GM19238 (cell line): Measurements from ENCODE around the gene NAA38.

Experiments used
- DNase-seq: peaks from one replicate; pipeline ENCODE4 v3.0.0; 2011; ENCODE audit warnings: low spot score; ENCODE audit not compliant: insufficient read length

NAA38 gene

DNA sequence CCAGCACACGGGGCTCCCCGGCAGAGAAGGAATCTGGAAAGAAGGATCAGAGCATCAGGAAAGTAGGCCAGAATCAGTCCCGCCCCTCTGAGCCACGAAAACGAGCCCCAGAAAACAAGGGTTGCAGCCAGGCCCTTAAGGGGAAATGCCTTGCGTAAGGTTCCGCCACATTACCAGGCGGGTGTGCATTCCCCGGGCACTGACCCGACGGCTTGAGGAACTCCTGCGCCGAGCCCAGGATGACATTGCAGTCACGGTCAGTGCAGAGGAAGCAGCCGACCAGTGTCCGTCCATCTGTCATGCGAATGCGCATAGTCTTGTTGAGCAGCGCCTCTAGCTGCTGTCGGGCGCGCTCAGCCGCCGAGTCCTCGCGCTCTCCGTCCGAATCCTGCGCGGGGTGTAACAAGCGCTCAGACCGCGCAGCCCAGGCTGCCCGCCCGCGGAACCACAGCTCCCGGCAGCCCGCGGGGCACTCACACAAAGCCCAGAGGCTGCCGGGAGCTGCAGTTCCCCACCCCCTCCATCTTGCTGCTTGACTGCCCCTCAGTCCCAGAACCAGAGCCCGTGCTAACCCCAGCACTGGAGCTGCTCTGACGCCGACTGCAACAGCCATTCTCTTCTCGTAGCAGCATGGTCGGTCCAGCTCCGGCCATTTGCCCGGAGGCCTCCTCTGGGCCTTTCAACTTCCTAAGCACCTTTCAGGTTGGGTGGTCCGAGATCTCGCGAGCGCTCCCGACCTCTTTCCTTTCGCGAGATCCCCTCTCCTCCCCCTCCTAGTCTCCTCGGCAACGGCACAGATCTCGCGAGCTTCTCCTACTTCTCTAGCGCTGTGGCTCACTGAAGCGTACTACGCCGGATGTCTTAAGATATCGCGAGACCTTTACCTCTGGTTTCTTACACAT, at the start of gene NAA38:
NAA38 (minus strand) TSS at position 749 of the 902 bp plus-strand sequence; CDS start at position 653, 96 bp downstream.
- peak; percentile 94 for DNase-seq

GRCh38 chr17:7903154-7904103, 46.1 kb upstream of the NAA38 start:
- no peak for DNase-seq

DNA sequence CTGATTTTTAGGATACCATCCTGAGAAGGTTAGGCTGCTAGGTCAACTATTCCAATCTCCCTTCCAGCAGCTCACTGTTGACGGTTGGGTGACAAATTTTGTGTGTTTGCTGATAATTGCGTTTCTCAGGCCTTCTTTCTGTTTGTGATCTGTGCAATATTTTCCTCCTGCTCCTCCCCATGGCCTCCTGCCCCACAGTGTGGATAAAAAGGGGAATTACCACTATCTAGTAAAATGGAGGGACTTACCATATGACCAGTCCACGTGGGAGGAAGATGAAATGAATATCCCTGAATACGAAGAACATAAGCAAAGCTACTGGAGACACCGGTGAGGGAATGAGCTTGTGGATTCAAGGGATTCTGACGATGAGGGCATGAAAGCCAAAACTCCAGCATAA, 40.4 kb upstream of the NAA38 start:
- no peak for DNase-seq

- DNase-seq: no peak
Observed at GRCh38 chr17:7897090-7897489, 39.7 kb upstream of the NAA38 start.

DNA sequence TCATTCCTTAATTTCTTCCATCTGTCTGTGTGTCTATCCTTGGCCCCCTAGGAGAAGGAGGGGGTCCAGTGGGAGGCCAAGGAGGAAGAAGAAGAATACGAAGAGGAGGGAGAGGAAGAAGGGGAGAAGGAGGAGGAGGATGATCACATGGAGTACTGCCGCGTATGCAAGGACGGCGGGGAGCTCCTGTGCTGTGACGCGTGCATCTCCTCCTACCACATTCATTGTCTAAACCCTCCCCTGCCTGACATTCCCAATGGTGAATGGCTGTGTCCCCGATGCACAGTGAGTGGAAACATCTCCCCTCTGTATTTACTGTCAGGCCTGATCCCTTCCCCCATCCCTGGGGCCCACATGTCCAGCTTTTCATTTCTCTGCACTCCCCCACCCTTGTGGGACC, 37.5 kb upstream of the NAA38 start:
- no peak for DNase-seq

- DNase-seq: no peak
Observed at GRCh38 chr17:7894226-7894625, 36.9 kb upstream of the NAA38 start.

- DNase-seq: no peak
Observed at GRCh38 chr17:7893187-7893880, 36.0 kb upstream of the NAA38 start.

GRCh38 chr17:7889166-7889955, 32.0 kb upstream of the NAA38 start:
- DNase-seq: no peak

- no peak for DNase-seq
Observed at GRCh38 chr17:7888184-7888920, 31.0 kb upstream of the NAA38 start, which contains the start of gene CHD3. Gene CHD3, plus strand, starts transcription at chr17:7888789. Its CDS starts 212 bp downstream, at chr17:7889001.

GRCh38 chr17:7887482-7888183, 30.3 kb upstream of the NAA38 start:
- peak; percentile 68 for DNase-seq

- DNase-seq: no peak
Observed at GRCh38 chr17:7887038-7887481, 29.7 kb upstream of the NAA38 start.

GRCh38 chr17:7886227-7887037, 29.1 kb upstream of the NAA38 start:
- peak; percentile 33 for DNase-seq

- peak; percentile 65 for DNase-seq
Observed at GRCh38 chr17:7885367-7886226, 28.2 kb upstream of the NAA38 start.

DNA sequence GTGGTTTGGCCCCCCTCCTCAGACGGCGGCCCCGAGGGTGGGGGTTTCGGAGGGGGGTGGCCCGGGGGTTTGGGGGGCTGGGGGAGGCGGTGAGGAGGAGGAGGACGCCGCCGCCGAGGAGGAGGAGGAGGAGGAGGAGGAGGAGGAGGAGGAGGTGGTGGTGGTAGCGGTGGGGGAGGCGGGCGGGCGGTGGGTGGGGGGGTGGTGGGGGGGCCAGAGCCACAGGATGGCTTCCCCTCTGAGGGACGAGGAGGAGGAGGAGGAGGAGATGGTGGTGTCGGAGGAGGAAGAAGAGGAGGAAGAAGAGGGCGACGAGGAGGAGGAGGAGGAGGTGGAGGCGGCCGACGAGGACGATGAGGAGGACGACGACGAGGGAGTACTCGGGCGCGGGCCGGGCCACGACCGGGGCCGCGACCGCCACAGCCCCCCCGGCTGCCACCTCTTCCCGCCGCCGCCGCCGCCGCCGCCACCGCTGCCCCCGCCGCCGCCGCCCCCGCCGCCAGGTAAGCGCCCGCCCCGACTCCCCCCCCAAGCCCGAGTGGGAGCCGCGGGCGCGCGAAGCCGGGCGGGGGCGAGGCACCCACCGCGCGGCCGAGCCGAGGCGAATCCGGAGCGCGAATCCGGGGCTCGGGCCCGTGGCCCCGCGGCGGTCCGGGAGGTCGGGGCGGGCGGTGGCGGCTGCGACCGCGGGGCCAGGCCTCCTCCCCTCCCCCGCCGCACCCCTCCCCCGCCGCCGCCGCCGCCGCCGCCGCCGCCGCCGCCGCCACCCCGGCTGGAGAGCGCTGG, 27.4 kb upstream of the NAA38 start:
- DNase-seq: no peak

GRCh38 chr17:7883781-7884386, 26.5 kb upstream of the NAA38 start:
- no peak for DNase-seq

GRCh38 chr17:7882629-7883028, 25.3 kb upstream of the NAA38 start:
- no peak for DNase-seq
